Endothelial cell of umbilical vein (primary cell): Measurements from ENCODE around the gene CHCHD3.

Experiments used
- CTCF ChIP-seq, 2 donors: IDR thresholded peaks; 1 replicate in 1 of 2; 2 replicates in 1 of 2; pipeline ENCODE4 v1.5.1; 2011; ENCODE audit warnings: low read length in 2 of 2, mild to moderate bottlenecking in 2 of 2, moderate library complexity in 2 of 2, control low read depth in 1 of 2, inconsistent platforms in 1 of 2, low read depth in 1 of 2; ENCODE audit not compliant: insufficient read depth in 1 of 2; ENCODE audit errors: extremely low read depth in 1 of 2
- MYC ChIP-seq: IDR thresholded peaks from one replicate; pipeline ENCODE4 v1.6.1; 2011; ENCODE audit warnings: mild to moderate bottlenecking, low read depth, low read length

- TF ChIP-seq MYC: no peak
- no peak for TF ChIP-seq CTCF (IDR thresholded peaks at IDR 0.05; ENCODE audit: extremely low read depth in 1 of 2, insufficient read depth in 1 of 2, low read depth in 1 of 2, low read length in 2 of 2)
These were observed 80.2 kb downstream of the CHCHD3 start for GRCh38 chr7:133001727-133002126.
